ENCODE results near the gene ZNF648.
"Not testable (repeated sequence)": the region's sequence is repeated elsewhere in the genome, so short reads cannot be mapped to it uniquely, and the experiment has no call there.

ZNF648 gene

DNA sequence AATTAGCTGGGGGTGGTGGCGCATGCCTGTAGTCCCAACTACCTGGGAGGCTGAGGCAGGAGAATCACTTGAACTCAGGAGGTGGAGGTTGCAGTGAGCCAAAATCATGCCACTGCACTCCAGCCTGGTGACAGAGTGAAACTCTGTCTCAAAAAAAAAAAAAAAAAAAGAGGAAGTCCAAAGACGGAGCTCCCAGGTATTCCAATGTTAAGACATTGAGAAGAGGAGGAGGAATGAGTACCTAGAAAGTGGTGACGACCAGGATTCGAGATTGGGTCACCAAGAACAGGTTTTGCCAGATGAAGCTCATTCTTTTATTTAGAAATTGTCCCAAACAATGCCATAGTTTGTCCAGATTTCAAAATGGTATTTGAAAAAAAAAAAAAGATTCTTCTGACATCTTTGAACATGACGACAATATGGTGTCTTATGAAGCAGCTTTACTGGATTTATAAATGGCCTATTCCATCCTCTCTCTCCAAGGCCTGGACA is 33.0 kb upstream of the ZNF648 start:
- not testable (repeated sequence) for H3K14ac ChIP-seq (ENCODE audit: low read length in 2 of 2); H4K91ac ChIP-seq (ENCODE audit: low read length); H3K23ac ChIP-seq (ENCODE audit: low read length in 2 of 2); H2BK12ac ChIP-seq (ENCODE audit: low read length in 2 of 2); H3K4ac ChIP-seq (ENCODE audit: low read depth in 1 of 2, low read length in 2 of 2); H3K36me3 ChIP-seq (ENCODE audit: control insufficient read depth in 1 of 2, insufficient read depth in 2 of 2, low read depth in 1 of 2, low read length in 2 of 2); H2AK5ac ChIP-seq (ENCODE audit: low read length, severe bottlenecking); H3K4me2 ChIP-seq (ENCODE audit: low read length, poor library complexity, severe bottlenecking); H3K9ac ChIP-seq (ENCODE audit: low read length); H3K4me3 ChIP-seq (ENCODE audit: insufficient read depth in 1 of 2, low read depth in 1 of 2, low read length in 2 of 2); H2BK5ac ChIP-seq (ENCODE audit: low read depth, low read length, poor library complexity, severe bottlenecking); H3K27ac ChIP-seq (ENCODE audit: low read length, poor library complexity, severe bottlenecking); H3K27me3 ChIP-seq (ENCODE audit: control insufficient read depth in 1 of 2, insufficient read depth in 1 of 2, low read length in 2 of 2); H2AFZ ChIP-seq (ENCODE audit: low read depth, low read length); H3K79me1 ChIP-seq (replicated peaks; ENCODE audit: low read length, poor library complexity, severe bottlenecking); H4K8ac ChIP-seq (ENCODE audit: low read length); H2BK15ac ChIP-seq (ENCODE audit: low read depth, poor library complexity, severe bottlenecking); H2BK120ac ChIP-seq (ENCODE audit: low read depth, low read length); DNase-seq; H3K9me3 ChIP-seq (ENCODE audit: control insufficient read depth, low read length); H3K18ac ChIP-seq (ENCODE audit: low read depth in 1 of 2, low read length in 2 of 2); H3K4me1 ChIP-seq (ENCODE audit: control insufficient read depth, insufficient read depth, low read depth, low read length)
- WGBS, result 77% methylated on average over 5 of the region's 5 CpGs

DNA sequence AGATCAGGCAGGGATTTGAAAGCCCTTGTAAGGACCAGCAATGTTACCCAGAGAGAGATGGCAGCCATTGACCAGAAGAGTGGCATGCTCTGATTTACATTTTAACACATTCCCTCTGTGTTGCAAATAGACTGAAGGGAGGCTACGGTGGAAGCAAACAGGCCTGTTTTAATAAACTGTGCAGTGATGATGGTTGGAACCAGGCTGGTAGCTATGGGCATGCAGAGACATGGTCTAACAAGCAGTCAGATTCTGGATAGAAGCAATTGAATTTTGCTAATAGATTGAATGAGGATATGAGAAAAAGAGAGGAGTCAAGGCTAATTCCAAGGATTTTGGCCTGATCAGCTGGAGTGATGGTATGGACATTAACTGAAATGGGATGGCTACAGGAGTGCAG is 32.3 kb upstream of the ZNF648 start:
- Histone ChIP-seq H3K9me3 (ENCODE audit: control insufficient read depth, low read length) (no peaks in the 10 kb centered on the region), H2BK5ac (ENCODE audit: low read depth, low read length, poor library complexity, severe bottlenecking) (no peak overlapping the region), H3K27me3 (ENCODE audit: control insufficient read depth in 1 of 2, insufficient read depth in 1 of 2, low read length in 2 of 2) (peaks cover 0 to 6% of the 10 kb centered on the region in 2 experiments), H3K4me3 (ENCODE audit: insufficient read depth in 1 of 2, low read depth in 1 of 2, low read length in 2 of 2) (no peak overlapping the region), H2BK15ac (ENCODE audit: low read depth, poor library complexity, severe bottlenecking) (no peak overlapping the region), H4K91ac (ENCODE audit: low read length) (no peak overlapping the region), H3K18ac (ENCODE audit: low read depth in 1 of 2, low read length in 2 of 2) (no peak overlapping the region), H2AK5ac (ENCODE audit: low read length, severe bottlenecking) (no peak overlapping the region), H3K9ac (ENCODE audit: low read length) (no peak overlapping the region), H3K14ac (ENCODE audit: low read length in 2 of 2) (no peak overlapping the region), H2BK120ac (ENCODE audit: low read depth, low read length) (no peak overlapping the region), H3K4me1 (ENCODE audit: control insufficient read depth, insufficient read depth, low read depth, low read length) (no peaks in the 10 kb centered on the region), H2BK12ac (ENCODE audit: low read length in 2 of 2) (no peak overlapping the region), H3K4me2 (ENCODE audit: low read length, poor library complexity, severe bottlenecking) (no peak overlapping the region), H3K27ac (ENCODE audit: low read length, poor library complexity, severe bottlenecking) (no peak overlapping the region), H3K23ac (ENCODE audit: low read length in 2 of 2) (no peak overlapping the region), H3K79me1 (replicated peaks; ENCODE audit: low read length, poor library complexity, severe bottlenecking) (no peaks in the 10 kb centered on the region), H4K8ac (ENCODE audit: low read length) (no peak overlapping the region), H3K4ac (ENCODE audit: low read depth in 1 of 2, low read length in 2 of 2) (no peak overlapping the region), H2AFZ (ENCODE audit: low read depth, low read length) (no peak overlapping the region), H3K36me3 (ENCODE audit: control insufficient read depth in 1 of 2, insufficient read depth in 2 of 2, low read depth in 1 of 2, low read length in 2 of 2) (no peaks in the 10 kb centered on the region)
- 78% methylated on average over 1 of the region's 1 CpG for WGBS
- no peak for DNase-seq

- H4K91ac ChIP-seq (ENCODE audit: low read length), result no peak overlapping the region
- no peak overlapping the region for H3K4me2 ChIP-seq (ENCODE audit: low read length, poor library complexity, severe bottlenecking)
- no peak overlapping the region for H3K27ac ChIP-seq (ENCODE audit: low read length, poor library complexity, severe bottlenecking)
- no peak overlapping the region for H4K8ac ChIP-seq (ENCODE audit: low read length)
- no peaks in the 10 kb centered on the region for H3K4me1 ChIP-seq (ENCODE audit: control insufficient read depth, insufficient read depth, low read depth, low read length)
- no peaks in the 10 kb centered on the region for H3K36me3 ChIP-seq (ENCODE audit: control insufficient read depth in 1 of 2, insufficient read depth in 2 of 2, low read depth in 1 of 2, low read length in 2 of 2)
- peaks cover 0 to 3% of the 10 kb centered on the region in 2 experiments for H3K27me3 ChIP-seq (ENCODE audit: control insufficient read depth in 1 of 2, insufficient read depth in 1 of 2, low read length in 2 of 2)
- no peak overlapping the region for H3K18ac ChIP-seq (ENCODE audit: low read depth in 1 of 2, low read length in 2 of 2)
- no peak overlapping the region for H2BK5ac ChIP-seq (ENCODE audit: low read depth, low read length, poor library complexity, severe bottlenecking)
- no peak overlapping the region for H2BK12ac ChIP-seq (ENCODE audit: low read length in 2 of 2)
- H3K23ac ChIP-seq (ENCODE audit: low read length in 2 of 2), result no peak overlapping the region
- no peak for DNase-seq
- H3K14ac ChIP-seq (ENCODE audit: low read length in 2 of 2), result no peak overlapping the region
- no peaks in the 10 kb centered on the region for H3K79me1 ChIP-seq (replicated peaks; ENCODE audit: low read length, poor library complexity, severe bottlenecking)
- WGBS, result 41% methylated on average over 3 of the region's 5 CpGs
- no peak overlapping the region for H3K9ac ChIP-seq (ENCODE audit: low read length)
- H2BK15ac ChIP-seq (ENCODE audit: low read depth, poor library complexity, severe bottlenecking), result no peak overlapping the region
- H2AFZ ChIP-seq (ENCODE audit: low read depth, low read length), result no peak overlapping the region
- H2AK5ac ChIP-seq (ENCODE audit: low read length, severe bottlenecking), result no peak overlapping the region
- no peaks in the 10 kb centered on the region for H3K9me3 ChIP-seq (ENCODE audit: control insufficient read depth, low read length)
- no peak overlapping the region for H3K4ac ChIP-seq (ENCODE audit: low read depth in 1 of 2, low read length in 2 of 2)
- no peak overlapping the region for H3K4me3 ChIP-seq (ENCODE audit: insufficient read depth in 1 of 2, low read depth in 1 of 2, low read length in 2 of 2)
- no peak overlapping the region for H2BK120ac ChIP-seq (ENCODE audit: low read depth, low read length)
These were observed 30.8 kb upstream of the ZNF648 start for GRCh38 chr1:182092336-182092735.

GRCh38 chr1:182091083-182091482 is 29.6 kb upstream of the ZNF648 start:
- no peak overlapping the region for H4K8ac ChIP-seq (ENCODE audit: low read length)

More at GRCh38 chr1:182091083-182091482, 29.6 kb upstream of the ZNF648 start:
- Histone ChIP-seq H3K9ac (ENCODE audit: low read length) (no peak overlapping the region), H3K23ac (ENCODE audit: low read length in 2 of 2) (no peak overlapping the region), H2BK12ac (ENCODE audit: low read length in 2 of 2) (no peak overlapping the region), H2BK120ac (ENCODE audit: low read depth, low read length) (no peak overlapping the region), H3K79me1 (replicated peaks; ENCODE audit: low read length, poor library complexity, severe bottlenecking) (no peaks in the 10 kb centered on the region), H2BK5ac (ENCODE audit: low read depth, low read length, poor library complexity, severe bottlenecking) (no peak overlapping the region), H3K9me3 (ENCODE audit: control insufficient read depth, low read length) (no peaks in the 10 kb centered on the region), H3K4me3 (ENCODE audit: insufficient read depth in 1 of 2, low read depth in 1 of 2, low read length in 2 of 2) (no peak overlapping the region), H3K4ac (ENCODE audit: low read depth in 1 of 2, low read length in 2 of 2) (no peak overlapping the region), H3K4me1 (ENCODE audit: control insufficient read depth, insufficient read depth, low read depth, low read length) (no peaks in the 10 kb centered on the region), H3K27me3 (ENCODE audit: control insufficient read depth in 1 of 2, insufficient read depth in 1 of 2, low read length in 2 of 2) (peaks cover 0 to 3% of the 10 kb centered on the region in 2 experiments), H2AFZ (ENCODE audit: low read depth, low read length) (no peak overlapping the region), H3K14ac (ENCODE audit: low read length in 2 of 2) (no peak overlapping the region), H3K36me3 (ENCODE audit: control insufficient read depth in 1 of 2, insufficient read depth in 2 of 2, low read depth in 1 of 2, low read length in 2 of 2) (no peaks in the 10 kb centered on the region), H4K91ac (ENCODE audit: low read length) (no peak overlapping the region), H3K18ac (ENCODE audit: low read depth in 1 of 2, low read length in 2 of 2) (no peak overlapping the region), H2BK15ac (ENCODE audit: low read depth, poor library complexity, severe bottlenecking) (no peak overlapping the region), H3K27ac (ENCODE audit: low read length, poor library complexity, severe bottlenecking) (no peak overlapping the region), H2AK5ac (ENCODE audit: low read length, severe bottlenecking) (no peak overlapping the region), H3K4me2 (ENCODE audit: low read length, poor library complexity, severe bottlenecking) (no peak overlapping the region)
- DNase-seq, result no peak
- WGBS, result 78% methylated on average over 2 of the region's 2 CpGs

All from mesenchymal stem cell (in vitro differentiated cells and primary cell).